SH-SY5Y (cell line): ENCODE measurements around the gene TADA2B.

Source experiments
- GATA2 ChIP-seq: IDR thresholded peaks from 2 replicates; pipeline ENCODE4 v1.6.1; 2011; ENCODE audit warnings: mild to moderate bottlenecking, low read depth, low read length
- GATA3 ChIP-seq: IDR thresholded peaks from 2 replicates; pipeline ENCODE4 v1.6.1; 2011; ENCODE audit warnings: low read depth, mild to moderate bottlenecking, low read length, moderate library complexity

DNA sequence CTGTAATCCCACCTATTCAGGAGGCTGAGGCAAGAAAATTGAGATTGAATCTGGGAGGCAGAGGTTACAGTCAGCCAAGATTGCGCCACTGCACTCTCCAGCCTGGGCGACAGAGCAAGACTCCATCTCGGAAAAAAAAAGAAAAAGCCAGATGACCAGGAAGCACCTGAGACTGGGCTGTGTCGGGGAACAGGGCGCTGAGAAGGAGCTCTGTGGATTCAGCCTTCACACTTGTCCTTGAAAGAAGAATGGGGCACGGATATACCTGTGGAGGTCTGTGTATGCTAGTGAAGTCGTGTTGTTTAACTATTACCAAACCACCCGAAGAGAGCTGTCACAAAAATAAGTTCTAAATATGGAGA, 39.3 kb upstream of the TADA2B start:
- TF ChIP-seq GATA3: no peak
- no peak for TF ChIP-seq GATA2
